NCI-H526 treated with DMSO at 0.1 percent for 48 hours (cell line): ENCODE measurements around the gene DDX11.
"Not testable (repeated sequence)": the region's sequence is repeated elsewhere in the genome, so short reads cannot be mapped to it uniquely, and the experiment has no call there.

Experiments
- DNase-seq: peaks from one replicate; lab custom pipeline; 2025; lab: John Stamatoyannopoulos, UW

Gene DDX11

GRCh38 chr12:31073527-31074332, at the start of gene DDX11:
Gene DDX11 (plus strand): TSS chr12:31073860. CDS start chr12:31078394, 4,534 bp downstream.
- DNase-seq: peak; percentile 90

- DNase-seq: peak; percentile 95
These were observed 47.5 kb upstream of the DDX11 start for GRCh38 chr12:31026202-31026601.

- DNase-seq: not testable (repeated sequence)
These were observed 46.7 kb upstream of the DDX11 start for GRCh38 chr12:31027006-31027405.

GRCh38 chr12:31029468-31029867, 44.2 kb upstream of the DDX11 start:
- no peak for DNase-seq

GRCh38 chr12:31029916-31030562, 43.6 kb upstream of the DDX11 start:
- DNase-seq: peak; percentile 33

- no peak for DNase-seq
These were observed 41.7 kb upstream of the DDX11 start for GRCh38 chr12:31031951-31032335.

GRCh38 chr12:31033146-31033545, 40.5 kb upstream of the DDX11 start:
- no peak for DNase-seq

GRCh38 chr12:31033681-31034080, 40.0 kb upstream of the DDX11 start:
- no peak for DNase-seq

GRCh38 chr12:31034372-31034771, 39.3 kb upstream of the DDX11 start:
- DNase-seq: no peak

GRCh38 chr12:31035226-31035625, 38.4 kb upstream of the DDX11 start:
- DNase-seq: no peak

GRCh38 chr12:31035967-31036665, 37.5 kb upstream of the DDX11 start:
- DNase-seq: no peak

- no peak for DNase-seq
These were observed 36.6 kb upstream of the DDX11 start for GRCh38 chr12:31037028-31037427.

GRCh38 chr12:31037931-31038330, 35.7 kb upstream of the DDX11 start:
- no peak for DNase-seq

- no peak for DNase-seq
These were observed 32.6 kb upstream of the DDX11 start for GRCh38 chr12:31041033-31041564.

GRCh38 chr12:31050143-31050542, 23.5 kb upstream of the DDX11 start:
- not testable (repeated sequence) for DNase-seq

GRCh38 chr12:31050548-31050947, 23.1 kb upstream of the DDX11 start:
- not testable (repeated sequence) for DNase-seq

- DNase-seq: not testable (repeated sequence)
These were observed 22.0 kb upstream of the DDX11 start for GRCh38 chr12:31051692-31052091.

GRCh38 chr12:31052121-31052520, 21.5 kb upstream of the DDX11 start:
- DNase-seq: not testable (repeated sequence)

- not testable (repeated sequence) for DNase-seq
These were observed 20.8 kb upstream of the DDX11 start for GRCh38 chr12:31052666-31053439.

- not testable (repeated sequence) for DNase-seq
These were observed 19.7 kb upstream of the DDX11 start for GRCh38 chr12:31053944-31054343.

GRCh38 chr12:31057671-31058070, 16.0 kb upstream of the DDX11 start:
- DNase-seq: no peak

- not testable (repeated sequence) for DNase-seq
These were observed 7.5 kb upstream of the DDX11 start for GRCh38 chr12:31066196-31066595.
